IPS-NIHi11 (cell line): ENCODE measurements around the gene RFPL4A.
"Not testable (repeated sequence)": the region's sequence is repeated elsewhere in the genome, so short reads cannot be mapped to it uniquely, and the experiment has no call there.

ENCODE experiments used
- DNase-seq: peaks from one replicate; pipeline ENCODE4 v3.0.0; 2012; ENCODE audit warnings: mixed read lengths, low spot score

The RFPL4A gene

DNA sequence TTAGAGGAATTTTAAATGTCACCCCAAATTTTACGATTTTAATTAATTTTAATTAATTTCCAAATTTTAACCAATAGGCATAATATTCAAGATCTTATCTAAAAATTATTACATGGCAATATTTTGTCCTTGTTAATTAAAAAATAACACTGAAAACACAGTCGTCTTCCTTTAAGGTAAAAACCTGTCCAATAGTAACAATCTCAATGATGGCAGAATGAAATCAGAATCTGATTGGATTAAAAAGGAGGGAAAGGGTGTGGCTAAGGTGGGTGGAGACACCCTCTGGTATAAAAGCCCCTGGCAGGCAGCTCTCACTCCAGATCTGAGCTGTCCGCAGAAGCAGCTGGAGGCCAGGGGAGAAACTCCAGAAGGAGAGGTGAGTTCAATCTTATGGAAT lies at the start of gene RFPL4A:
TSS of gene RFPL4A (plus strand) at position 301 of the 400 bp plus-strand sequence. CDS start 2,704 bp downstream, outside the sequence.
- DNase-seq: not testable (repeated sequence)

DNA sequence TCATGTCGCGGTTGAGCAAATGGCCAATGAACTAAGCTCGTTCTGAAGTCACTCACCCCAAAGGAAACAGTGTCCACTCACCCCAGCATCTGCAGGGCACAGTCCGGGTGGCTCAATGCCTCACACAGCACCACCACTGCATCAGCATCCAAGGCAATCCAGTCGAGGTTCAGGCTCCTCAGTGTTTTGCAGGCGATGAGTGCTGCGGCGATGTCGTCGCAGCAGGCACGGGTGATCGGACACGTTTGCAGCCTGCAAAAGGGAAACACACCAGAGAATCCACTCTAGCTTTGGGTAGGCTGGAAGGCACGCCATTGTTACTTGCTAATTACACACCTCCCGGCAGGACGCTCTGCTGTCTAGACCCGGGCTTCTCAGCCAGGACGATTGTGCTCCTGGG lies 47.2 kb upstream of the RFPL4A start:
- no peak for DNase-seq

DNA sequence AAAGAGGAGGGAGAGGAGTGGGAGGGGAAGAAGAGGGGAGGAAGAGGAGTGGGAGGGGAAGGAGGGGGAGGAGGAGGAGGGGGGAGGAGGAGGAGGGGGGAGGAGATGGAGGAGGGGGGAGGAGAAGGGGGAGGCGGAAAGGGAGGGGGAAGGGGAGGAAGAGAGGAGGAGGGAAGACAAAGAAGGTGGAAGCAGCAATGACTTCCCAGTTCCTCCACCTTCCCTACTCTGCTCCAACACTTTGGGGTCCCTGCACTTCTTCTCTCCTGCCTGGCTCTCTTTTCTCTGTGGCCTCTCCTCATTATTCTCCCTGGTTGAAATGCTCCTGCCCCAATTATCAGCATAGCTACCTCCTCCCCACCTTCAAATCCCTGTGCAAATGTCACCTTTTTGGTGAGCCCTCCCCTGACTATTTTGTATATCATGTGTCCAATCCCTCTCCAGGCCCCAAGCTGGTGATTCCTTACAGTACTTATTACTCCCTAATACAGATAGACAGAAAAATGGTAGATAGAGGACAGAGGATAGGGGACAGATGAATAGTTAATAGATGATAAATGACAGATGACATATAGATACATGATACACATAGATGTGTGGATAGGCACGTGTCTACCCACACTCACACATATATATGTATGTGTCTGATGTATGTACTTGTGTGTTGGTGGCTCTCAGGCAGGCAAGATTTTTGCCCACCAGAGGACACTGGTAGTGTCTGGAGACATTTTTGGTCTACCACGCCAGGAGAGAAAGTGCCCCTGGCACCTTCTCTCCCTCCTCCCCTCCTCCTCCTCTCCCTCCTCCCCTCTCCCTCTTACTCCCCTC lies 45.9 kb upstream of the RFPL4A start:
- DNase-seq: no peak

DNA sequence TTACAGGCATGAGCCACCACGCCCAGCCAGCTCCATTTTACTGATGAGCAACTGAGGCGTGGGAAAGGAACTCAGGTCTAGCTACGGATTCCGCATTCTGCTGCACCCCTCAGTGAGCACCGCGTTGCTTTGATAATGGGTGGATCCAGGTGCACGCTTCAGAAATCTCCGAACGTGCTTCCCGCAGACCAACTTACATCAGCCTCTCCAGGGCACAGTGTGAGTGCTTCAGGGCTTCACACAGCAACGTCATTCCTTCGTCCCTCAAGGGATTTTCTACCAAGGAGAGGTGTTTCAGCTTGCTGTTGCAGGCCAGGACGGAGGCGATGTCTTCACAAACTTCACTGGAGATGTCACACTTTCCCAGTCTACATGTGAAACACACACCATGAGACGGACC lies 42.4 kb upstream of the RFPL4A start:
- DNase-seq: no peak

DNA sequence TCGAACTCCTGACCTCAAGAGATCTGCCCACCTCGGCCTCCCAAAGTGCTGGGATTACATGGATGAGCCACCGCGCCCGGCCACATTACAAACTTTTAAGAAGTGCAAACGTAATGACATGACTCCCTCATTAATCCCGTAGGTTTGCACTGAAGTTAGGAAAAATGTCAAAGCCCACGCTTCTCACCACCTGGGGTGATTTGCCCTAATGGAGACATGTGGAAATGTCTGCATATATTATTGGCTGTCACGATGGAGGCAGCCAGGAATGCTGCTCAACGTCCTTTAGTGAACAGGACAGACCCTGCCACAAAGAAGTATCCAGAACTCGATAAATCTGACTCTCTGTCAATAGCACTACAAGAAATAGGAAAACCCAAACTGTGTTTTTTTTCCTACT lies 41.6 kb upstream of the RFPL4A start:
- no peak for DNase-seq

DNA sequence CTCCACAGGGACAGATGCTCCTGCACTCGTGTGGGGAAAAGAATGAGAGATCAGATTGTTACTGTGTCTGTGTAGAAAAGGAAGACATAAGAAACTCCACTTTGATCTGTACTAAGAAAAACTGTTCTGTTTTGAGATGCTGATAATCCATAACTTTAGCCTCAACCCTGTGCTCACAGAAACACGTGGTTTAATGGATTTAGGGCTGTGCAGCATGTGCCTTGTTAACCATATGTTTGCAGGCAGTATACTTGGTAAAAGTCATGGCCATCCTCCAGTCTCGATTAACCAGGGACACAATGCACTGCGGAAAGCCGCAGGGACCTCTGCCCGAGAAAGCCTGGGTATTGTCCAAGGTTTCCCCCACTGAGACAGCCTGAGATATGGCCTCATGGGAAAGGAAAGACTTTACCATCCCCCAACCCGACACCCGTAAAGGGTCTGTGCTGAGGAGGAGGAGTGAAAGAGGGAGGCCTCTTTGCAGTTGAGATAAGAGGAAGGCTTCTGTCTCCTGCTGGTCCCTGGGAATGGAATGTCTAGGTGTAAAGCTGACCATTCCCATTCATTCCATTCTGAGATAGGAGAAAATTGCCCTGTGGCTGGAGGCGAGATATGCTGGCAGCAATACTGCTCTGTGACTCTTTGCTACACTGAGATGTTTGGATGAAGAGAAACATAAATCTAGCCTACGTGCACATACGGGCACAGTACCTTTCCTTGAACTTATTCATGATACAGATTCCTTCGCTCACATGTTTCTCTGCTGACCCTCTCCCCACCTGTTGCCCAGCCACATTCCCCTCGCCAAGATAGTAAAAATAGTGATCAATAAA lies 40.8 kb upstream of the RFPL4A start:
- not testable (repeated sequence) for DNase-seq

DNA sequence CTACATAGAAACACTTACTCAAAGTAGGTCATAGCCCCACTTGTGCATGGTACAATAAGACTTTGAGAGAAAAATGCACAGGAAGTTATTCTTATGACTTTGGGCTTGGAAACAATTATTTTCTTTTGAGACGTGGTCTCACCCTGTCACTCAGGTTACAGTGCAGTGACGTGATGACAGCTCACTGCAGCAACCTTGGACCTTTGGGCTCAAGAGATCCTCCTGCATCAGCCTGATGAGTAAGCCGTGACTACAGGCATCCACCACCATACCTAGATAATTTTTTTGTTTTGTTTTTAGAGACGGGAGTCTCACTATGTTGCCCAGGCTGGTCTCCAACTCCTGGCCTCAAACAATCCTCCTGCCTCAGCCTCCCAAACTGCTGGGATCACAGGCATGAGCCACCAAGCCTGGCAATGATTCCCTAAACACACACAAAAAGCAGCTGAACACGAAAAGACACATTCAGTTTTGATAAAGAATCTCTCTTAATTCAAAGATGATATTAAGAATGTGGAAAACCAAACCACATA lies 38.6 kb upstream of the RFPL4A start:
- no peak for DNase-seq

DNA sequence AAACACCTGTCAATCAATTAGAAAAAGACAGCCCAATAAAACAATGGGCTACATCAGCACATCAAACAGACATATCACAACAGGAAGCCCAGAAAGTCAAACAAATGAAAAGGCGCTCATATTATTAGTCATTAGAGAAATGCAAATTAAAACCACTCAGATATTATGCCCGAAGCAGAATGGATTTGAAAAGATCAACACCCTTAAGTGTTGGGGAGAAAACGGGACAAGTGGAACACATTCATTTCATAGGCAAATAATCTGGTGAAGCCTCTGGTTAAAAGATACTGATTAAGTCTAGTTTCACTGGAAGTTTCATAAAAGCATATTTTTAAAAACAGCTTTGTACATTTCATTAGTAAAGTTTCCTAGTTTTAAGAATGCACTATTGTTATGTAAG lies 38.1 kb upstream of the RFPL4A start:
- DNase-seq: no peak

DNA sequence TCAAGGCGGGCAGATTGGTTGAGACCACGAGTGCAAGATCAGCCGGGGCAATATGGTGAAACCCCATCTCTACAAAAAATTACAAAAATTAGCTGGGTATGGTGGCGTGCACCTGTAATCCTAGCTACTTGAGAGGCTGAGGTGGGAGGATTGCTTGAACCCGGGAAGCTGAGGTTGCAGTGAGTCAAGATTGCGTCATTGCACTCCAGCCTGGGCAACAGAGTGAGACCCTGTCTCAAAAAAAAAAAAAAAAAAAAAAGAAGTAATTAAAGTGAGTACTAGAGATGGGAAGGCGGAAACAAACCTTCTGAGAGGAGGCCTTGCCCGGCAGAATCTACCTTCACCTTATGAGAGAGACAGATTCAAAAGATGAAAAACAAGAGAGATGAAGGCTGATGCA lies 35.4 kb upstream of the RFPL4A start:
- DNase-seq: no peak

DNA sequence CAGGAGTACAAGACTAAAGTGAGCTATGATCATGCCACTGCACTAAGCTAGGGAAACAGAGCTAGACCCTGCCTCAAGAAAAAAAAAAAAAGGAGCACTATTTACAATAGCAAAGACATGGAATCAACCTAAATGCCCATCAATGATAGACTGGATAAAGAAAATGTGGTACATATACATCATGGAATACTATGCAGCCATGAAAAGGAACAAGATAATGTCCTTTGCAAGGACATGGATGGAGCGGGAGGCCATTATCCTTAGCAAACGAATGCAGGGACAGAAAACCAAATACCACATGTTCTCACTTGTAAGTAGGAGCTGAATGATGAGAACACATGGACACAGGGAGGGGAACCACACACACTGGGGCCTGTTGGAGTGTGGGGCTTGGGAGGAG lies 28.5 kb upstream of the RFPL4A start:
- not testable (repeated sequence) for DNase-seq

DNA sequence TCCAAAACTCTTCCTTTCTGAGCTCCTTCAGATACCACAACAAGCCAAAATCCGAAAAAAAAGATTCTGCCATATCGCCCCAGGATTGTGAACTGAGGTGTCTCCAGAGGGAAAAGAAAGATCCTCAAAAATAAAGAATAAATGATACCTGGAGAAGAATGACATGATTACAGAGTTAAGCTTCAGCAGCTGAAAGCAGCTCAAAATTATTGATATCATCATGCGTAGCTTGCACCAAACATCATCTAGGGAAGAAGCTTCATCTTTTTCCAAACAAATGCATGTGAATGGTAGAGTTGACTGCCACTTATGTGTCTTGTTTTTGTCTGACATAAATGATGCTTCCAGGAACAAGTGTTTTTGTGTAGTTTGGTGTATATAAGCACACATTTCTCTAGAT lies 20.6 kb upstream of the RFPL4A start, which contains the start of gene NLRP9:
TSS of gene NLRP9 (minus strand) at position 101 of the 400 bp plus-strand sequence. CDS start at position 73, 28 bp downstream.
- DNase-seq: no peak

DNA sequence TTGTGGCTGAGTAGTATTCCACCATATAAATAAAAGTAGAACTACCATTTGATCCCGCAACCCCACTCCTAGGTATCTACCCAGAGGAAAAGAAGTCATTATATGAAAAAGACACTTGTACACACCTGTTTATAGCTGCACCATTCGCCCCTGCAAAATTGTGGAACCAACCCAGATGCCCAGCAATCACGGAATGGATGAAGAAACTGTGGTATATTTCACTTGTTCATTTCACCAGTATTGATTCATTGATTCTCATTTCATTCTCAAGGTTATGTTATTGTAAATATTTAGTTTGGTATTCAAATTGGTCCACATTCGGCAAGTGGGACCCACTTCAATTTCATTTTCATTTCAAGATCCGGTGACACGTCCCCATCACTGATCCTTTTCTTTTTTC lies 8.2 kb upstream of the RFPL4A start:
- DNase-seq: no peak

DNA sequence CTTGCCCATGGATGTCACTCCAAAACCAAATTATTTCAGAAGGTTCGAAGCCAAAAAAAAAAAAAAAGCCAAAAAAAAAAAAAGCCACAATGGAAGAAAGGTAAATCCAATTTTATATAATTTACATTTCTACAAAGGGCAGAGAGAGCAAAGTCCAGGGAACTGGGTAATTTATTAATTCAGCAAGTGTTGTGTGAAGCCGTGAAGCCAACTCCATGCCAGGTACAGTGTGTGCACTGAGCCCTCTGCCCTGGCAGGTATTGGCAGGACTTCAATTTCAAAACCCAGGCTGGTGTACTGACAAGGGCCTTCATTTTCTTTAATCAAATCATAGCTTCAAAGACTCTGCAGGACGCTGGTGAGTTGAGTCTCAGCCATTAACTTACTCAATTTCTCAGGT lies 5.5 kb upstream of the RFPL4A start:
- no peak for DNase-seq

DNA sequence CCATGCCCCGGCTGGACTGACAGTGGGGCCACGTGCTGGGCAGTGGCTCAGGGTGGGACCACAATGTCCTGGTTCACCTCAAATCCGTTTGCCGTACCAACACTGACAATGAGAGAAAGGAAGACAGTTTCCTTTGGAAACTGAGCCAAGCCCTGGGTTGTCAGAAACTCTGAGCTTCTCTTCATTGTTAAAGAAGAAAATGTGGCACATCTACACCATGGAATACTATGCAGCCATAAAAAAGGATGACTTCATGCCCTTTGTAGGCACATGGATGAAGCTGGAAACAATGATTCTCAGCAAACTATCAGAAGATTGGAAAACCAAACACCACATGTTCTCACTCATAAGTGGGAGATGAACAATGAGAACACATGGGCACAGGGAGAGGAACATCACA lies 2.1 kb upstream of the RFPL4A start:
- DNase-seq: not testable (repeated sequence)

DNA sequence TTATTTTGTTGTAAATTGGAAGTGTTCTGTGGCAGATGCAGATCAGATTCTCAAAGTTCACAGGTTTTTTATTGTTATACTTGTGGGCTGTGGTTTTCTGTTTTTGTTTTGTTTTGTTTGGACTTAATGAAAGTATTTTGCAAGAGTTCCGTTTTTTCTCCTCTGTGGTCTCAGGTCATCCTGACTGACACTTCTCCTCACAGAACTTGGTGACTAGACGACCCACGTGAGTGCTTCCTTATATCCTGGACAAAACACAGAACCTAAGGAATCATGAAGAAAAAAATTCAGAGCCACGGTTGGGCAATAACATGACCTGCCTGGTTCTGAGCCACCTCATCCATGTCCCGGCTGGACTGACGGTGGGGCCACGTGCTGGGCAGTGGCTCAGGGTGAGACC lies 7.6 kb downstream of the RFPL4A start:
- DNase-seq: no peak

DNA sequence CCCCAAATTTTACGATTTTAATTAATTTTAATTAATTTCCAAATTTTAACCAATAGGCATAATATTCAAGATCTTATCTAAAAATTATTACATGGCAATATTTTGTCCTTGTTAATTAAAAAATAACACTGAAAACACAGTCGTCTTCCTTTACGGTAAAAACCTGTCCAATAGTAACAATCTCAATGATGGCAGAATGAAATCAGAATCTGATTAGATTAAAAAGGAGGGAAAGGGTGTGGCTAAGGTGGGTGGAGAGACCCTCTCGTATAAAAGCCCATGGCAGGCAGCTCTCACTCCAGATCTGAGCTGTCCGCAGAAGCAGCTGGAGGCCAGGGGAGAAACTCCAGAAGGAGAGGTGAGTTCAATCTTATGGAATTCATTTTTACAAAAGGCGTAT lies 9.9 kb downstream of the RFPL4A start, which contains the start of gene RFPL4AL1:
TSS of gene RFPL4AL1 (plus strand) at position 301 of the 400 bp plus-strand sequence. CDS start 2,687 bp downstream, outside the sequence.
- not testable (repeated sequence) for DNase-seq

DNA sequence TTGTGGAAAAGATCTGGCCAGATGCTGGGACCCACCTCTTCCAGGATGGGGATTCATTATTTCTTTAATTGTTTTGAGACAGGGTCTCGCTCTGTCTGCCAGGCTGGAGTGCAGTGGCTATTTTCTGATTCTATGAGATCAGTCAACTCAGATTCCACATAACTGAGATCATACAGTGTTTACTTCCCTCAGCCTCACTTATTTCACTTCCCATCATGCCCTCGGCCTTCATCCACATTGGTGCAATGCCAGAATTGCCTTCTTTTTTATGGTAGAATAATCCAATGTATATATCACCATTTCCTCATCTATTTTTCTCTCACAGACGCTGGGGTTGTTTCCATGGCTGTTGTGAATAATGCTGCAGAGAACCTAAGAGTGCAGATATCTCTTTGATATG lies 10.7 kb downstream of the RFPL4A start:
- DNase-seq: not testable (repeated sequence)

DNA sequence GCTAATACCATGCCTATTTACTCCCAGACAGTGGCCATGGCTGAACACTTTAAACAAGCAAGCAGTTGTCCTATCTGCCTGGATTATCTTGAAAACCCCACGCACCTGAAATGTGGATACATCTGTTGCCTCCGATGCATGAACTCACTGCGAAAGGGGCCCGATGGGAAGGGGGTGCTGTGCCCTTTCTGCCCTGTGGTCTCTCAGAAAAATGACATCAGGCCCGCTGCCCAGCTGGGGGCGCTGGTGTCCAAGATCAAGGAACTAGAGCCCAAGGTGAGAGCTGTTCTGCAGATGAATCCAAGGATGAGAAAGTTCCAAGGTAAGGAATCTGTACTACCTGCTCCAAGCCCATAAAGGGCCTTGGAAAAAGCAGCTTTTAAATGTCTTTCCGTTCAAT lies 18.6 kb downstream of the RFPL4A start:
- DNase-seq: no peak

DNA sequence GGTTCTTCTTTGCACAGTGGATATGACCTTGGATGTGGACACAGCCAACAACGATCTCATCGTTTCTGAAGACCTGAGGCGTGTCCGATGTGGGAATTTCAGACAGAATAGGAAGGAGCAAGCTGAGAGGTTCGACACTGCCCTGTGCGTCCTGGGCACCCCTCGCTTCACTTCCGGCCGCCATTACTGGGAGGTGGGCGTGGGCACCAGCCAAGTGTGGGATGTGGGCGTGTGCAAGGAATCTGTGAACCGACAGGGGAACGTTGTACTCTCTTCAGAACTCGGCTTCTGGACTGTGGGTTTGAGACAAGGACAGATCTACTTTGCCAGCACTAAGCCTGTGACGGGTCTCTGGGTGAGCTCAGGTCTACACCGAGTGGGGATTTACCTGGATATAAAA lies 19.4 kb downstream of the RFPL4A start:
- DNase-seq: no peak

DNA sequence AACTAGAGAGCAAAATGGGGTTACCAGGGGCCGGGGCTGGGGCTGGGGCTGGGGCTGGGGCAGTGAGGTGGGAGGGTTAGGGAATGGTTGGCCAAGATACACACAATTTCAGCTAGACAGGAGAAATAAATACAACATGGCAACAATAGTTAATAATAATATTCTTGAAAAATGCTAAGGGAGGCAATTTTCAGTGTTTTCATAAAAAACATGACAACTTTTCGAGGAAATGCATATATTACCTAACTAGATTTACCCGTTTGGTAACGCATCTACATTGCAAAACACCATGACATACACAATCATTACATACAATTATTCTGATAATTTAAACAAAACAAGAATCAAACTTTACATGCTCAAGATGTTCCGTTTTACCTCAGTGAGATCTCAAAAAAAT lies 22.2 kb downstream of the RFPL4A start:
- DNase-seq: no peak

DNA sequence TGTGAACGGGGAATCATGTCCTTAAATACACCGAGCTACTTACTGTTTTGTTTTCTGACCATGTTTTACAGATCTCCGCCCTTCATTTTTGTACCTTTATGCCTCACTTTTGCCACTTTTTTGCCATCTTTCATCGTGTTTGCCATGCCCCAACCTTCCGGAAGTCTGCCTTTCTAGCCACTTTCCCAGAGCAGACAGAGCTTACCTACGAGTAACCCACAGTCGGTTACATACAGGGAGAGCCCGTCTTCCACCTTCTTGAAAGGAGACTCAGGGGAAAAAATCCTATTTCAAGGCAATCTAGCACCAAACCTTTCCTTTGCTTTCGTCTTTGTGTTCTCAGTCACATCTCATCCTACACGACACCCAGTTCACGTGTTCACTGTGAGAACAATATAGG lies 36.1 kb downstream of the RFPL4A start:
- no peak for DNase-seq

DNA sequence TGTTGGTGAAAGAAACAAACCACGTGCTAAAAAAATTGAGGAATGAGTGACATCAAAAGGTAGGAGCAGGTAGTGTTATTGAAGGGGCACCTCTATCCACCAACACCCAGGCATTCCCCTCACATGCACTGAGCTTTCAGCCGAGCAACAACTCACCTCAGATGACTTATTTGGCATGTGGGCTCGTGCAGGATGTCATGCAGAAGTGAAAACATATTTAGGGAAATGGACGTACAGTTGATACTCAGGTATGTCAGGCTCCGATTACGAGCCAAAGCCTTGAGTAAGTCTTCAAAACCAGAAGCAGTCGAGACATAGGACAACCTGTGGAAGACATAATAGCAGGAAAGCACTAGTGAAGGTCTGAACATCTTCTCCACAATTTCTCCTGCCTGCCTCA lies 42.5 kb downstream of the RFPL4A start:
- no peak for DNase-seq

DNA sequence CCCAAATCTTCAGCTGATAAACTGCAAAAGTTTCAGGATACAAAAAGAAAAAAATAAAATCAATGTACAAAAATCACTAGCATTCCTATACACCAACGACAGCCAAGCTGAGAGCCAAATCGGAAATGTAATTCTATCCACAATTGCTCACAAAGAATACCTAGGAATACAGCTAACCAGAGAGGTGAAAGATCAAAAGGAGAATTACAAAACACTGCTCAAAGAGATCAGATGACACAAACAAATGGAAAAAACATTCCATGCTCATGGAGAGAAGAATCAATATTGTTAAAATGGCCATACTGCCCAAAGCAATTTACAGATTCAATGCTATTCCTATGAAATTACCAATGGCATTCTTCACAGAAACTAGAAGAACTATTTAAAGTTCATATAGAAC lies 43.4 kb downstream of the RFPL4A start:
- no peak for DNase-seq
